Measurements from ENCODE around the gene DLGAP1. TPM values are rescaled to one million over a fixed set of nuclear protein-coding genes. Genes with fewer than 3 reads are reported as not detected.

Gene DLGAP1
- total RNA-seq, 2 experiments from 2014 or later: not detected

GRCh38 chr18:3906116-3906750 lies 548.9 kb downstream of the DLGAP1 start:
- CTCF ChIA-PET: no interaction called here

GRCh38 chr18:3903337-3903736 lies 551.8 kb downstream of the DLGAP1 start:
- no peaks in the 10 kb centered on the region for H3K4me1 Mint-ChIP-seq (ENCODE audit: low read depth)
- CTCF ChIA-PET: no interaction called here
- no peaks in the 10 kb centered on the region for H3K9me3 Mint-ChIP-seq (ENCODE audit: insufficient read depth)
- POLR2A ChIA-PET: no interaction called here
- no peaks in the 10 kb centered on the region for H3K36me3 Mint-ChIP-seq (ENCODE audit: low read depth)
- H3K4me3 Mint-ChIP-seq: no peak overlapping the region
- no peak for ATAC-seq
- H3K27me3 Mint-ChIP-seq (ENCODE audit: low read depth): no peaks in the 10 kb centered on the region
- no peak for DNase-seq
- no peak overlapping the region for H3K27ac Mint-ChIP-seq

More at GRCh38 chr18:3906116-3906750, 548.9 kb downstream of the DLGAP1 start:
- no peaks in the 10 kb centered on the region for H3K36me3 Mint-ChIP-seq (ENCODE audit: low read depth)
- POLR2A ChIA-PET: no interaction called here
- H3K4me1 Mint-ChIP-seq (ENCODE audit: low read depth): no peaks in the 10 kb centered on the region
- H3K27me3 Mint-ChIP-seq (ENCODE audit: low read depth): no peaks in the 10 kb centered on the region
- H3K4me3 Mint-ChIP-seq: no peak overlapping the region
- no peaks in the 10 kb centered on the region for H3K9me3 Mint-ChIP-seq (ENCODE audit: insufficient read depth)
- ATAC-seq (no peak), DNase-seq (no peak)
- no peak overlapping the region for H3K27ac Mint-ChIP-seq

- Mint-ChIP-seq H3K4me1 (ENCODE audit: low read depth) (no peaks in the 10 kb centered on the region), H3K27ac (no peak overlapping the region), H3K9me3 (ENCODE audit: insufficient read depth) (no peaks in the 10 kb centered on the region), H3K4me3 (no peak overlapping the region), H3K36me3 (ENCODE audit: low read depth) (no peaks in the 10 kb centered on the region), H3K27me3 (ENCODE audit: low read depth) (no peaks in the 10 kb centered on the region)
- ChIA-PET CTCF (no interaction called here), POLR2A (no interaction called here)
- no peak for DNase-seq
- no peak for ATAC-seq
Observed at GRCh38 chr18:3902676-3903075, 552.4 kb downstream of the DLGAP1 start.

- no peaks in the 10 kb centered on the region for H3K27me3 Mint-ChIP-seq (ENCODE audit: low read depth)
- POLR2A ChIA-PET: no interaction called here
- no peaks in the 10 kb centered on the region for H3K36me3 Mint-ChIP-seq (ENCODE audit: low read depth)
- no peak overlapping the region for H3K4me3 Mint-ChIP-seq
- no peak overlapping the region for H3K27ac Mint-ChIP-seq
- ATAC-seq (no peak), DNase-seq (no peak)
- H3K4me1 Mint-ChIP-seq (ENCODE audit: low read depth): no peaks in the 10 kb centered on the region
- CTCF ChIA-PET: interaction anchor here (1.5 kb wide), 1 partner anchor 130 kb away, joined by 5 read pairs; no protein-coding TSS in a partner anchor
- H3K9me3 Mint-ChIP-seq (ENCODE audit: insufficient read depth): no peaks in the 10 kb centered on the region
Observed at GRCh38 chr18:3901811-3902210, 553.3 kb downstream of the DLGAP1 start.

- Mint-ChIP-seq H3K36me3 (ENCODE audit: low read depth) (no peaks in the 10 kb centered on the region), H3K4me1 (ENCODE audit: low read depth) (no peaks in the 10 kb centered on the region), H3K27ac (no peak overlapping the region), H3K27me3 (ENCODE audit: low read depth) (no peaks in the 10 kb centered on the region), H3K4me3 (no peak overlapping the region), H3K9me3 (ENCODE audit: insufficient read depth) (no peaks in the 10 kb centered on the region)
- CTCF ChIA-PET: interaction anchor here (1.5 kb wide), 1 partner anchor 129 kb away, joined by 5 read pairs; no protein-coding TSS in a partner anchor
- POLR2A ChIA-PET: no interaction called here
- DNase-seq (no peak), ATAC-seq (no peak)
Observed at GRCh38 chr18:3901042-3901441, 554.1 kb downstream of the DLGAP1 start.

- no peak overlapping the region for H3K27ac Mint-ChIP-seq
- no peak for ATAC-seq
- ChIA-PET POLR2A (no interaction called here), CTCF (no interaction called here)
- no peak for DNase-seq
- H3K27me3 Mint-ChIP-seq (ENCODE audit: low read depth): no peaks in the 10 kb centered on the region
- H3K4me3 Mint-ChIP-seq: no peak overlapping the region
- H3K4me1 Mint-ChIP-seq (ENCODE audit: low read depth): no peaks in the 10 kb centered on the region
- H3K9me3 Mint-ChIP-seq (ENCODE audit: insufficient read depth): no peaks in the 10 kb centered on the region
- no peaks in the 10 kb centered on the region for H3K36me3 Mint-ChIP-seq (ENCODE audit: low read depth)
Observed at GRCh38 chr18:3900327-3900726, 554.8 kb downstream of the DLGAP1 start.

GRCh38 chr18:3898861-3899613 lies 556.1 kb downstream of the DLGAP1 start:
- ATAC-seq: no peak
- CTCF ChIA-PET: interaction anchor here (1.2 kb wide), 1 partner anchor 128 kb away, joined by 3 read pairs; no protein-coding TSS in a partner anchor

GRCh38 chr18:3892152-3892551 lies 563.0 kb downstream of the DLGAP1 start:
- Mint-ChIP-seq H3K4me3 (no peak overlapping the region), H3K4me1 (ENCODE audit: low read depth) (no peaks in the 10 kb centered on the region), H3K27me3 (ENCODE audit: low read depth) (peaks cover 2% of the 10 kb centered on the region), H3K27ac (no peak overlapping the region), H3K36me3 (ENCODE audit: low read depth) (no peaks in the 10 kb centered on the region), H3K9me3 (ENCODE audit: insufficient read depth) (no peaks in the 10 kb centered on the region)
- no peak for DNase-seq
- ChIA-PET POLR2A (no interaction called here), CTCF (no interaction called here)
- ATAC-seq: no peak

More at GRCh38 chr18:3898861-3899613, 556.1 kb downstream of the DLGAP1 start:
- no peaks in the 10 kb centered on the region for H3K36me3 Mint-ChIP-seq (ENCODE audit: low read depth)
- H3K27me3 Mint-ChIP-seq (ENCODE audit: low read depth): no peaks in the 10 kb centered on the region
- POLR2A ChIA-PET: no interaction called here
- H3K4me1 Mint-ChIP-seq (ENCODE audit: low read depth): no peaks in the 10 kb centered on the region
- H3K9me3 Mint-ChIP-seq (ENCODE audit: insufficient read depth): no peaks in the 10 kb centered on the region
- no peak overlapping the region for H3K27ac Mint-ChIP-seq
- H3K4me3 Mint-ChIP-seq: no peak overlapping the region
- DNase-seq: no peak

- Mint-ChIP-seq H3K27me3 (ENCODE audit: low read depth) (peaks cover 2% of the 10 kb centered on the region), H3K27ac (no peak overlapping the region), H3K9me3 (ENCODE audit: insufficient read depth) (no peaks in the 10 kb centered on the region), H3K36me3 (ENCODE audit: low read depth) (no peaks in the 10 kb centered on the region), H3K4me3 (no peak overlapping the region), H3K4me1 (ENCODE audit: low read depth) (no peaks in the 10 kb centered on the region)
- ChIA-PET CTCF (no interaction called here), POLR2A (no interaction called here)
- ATAC-seq (no peak), DNase-seq (no peak)
Observed at GRCh38 chr18:3891245-3891644, 563.9 kb downstream of the DLGAP1 start.

- ATAC-seq (no peak), DNase-seq (no peak)
- Mint-ChIP-seq H3K36me3 (ENCODE audit: low read depth) (no peaks in the 10 kb centered on the region), H3K4me3 (no peak overlapping the region), H3K4me1 (ENCODE audit: low read depth) (no peaks in the 10 kb centered on the region), H3K27me3 (ENCODE audit: low read depth) (peaks cover 2% of the 10 kb centered on the region), H3K9me3 (ENCODE audit: insufficient read depth) (no peaks in the 10 kb centered on the region), H3K27ac (no peak overlapping the region)
- ChIA-PET POLR2A (no interaction called here), CTCF (no interaction called here)
Observed at GRCh38 chr18:3889803-3890202, 565.3 kb downstream of the DLGAP1 start.

GRCh38 chr18:3889121-3889520 lies 566.0 kb downstream of the DLGAP1 start:
- Mint-ChIP-seq H3K4me3 (no peak overlapping the region), H3K36me3 (ENCODE audit: low read depth) (no peaks in the 10 kb centered on the region), H3K27me3 (ENCODE audit: low read depth) (peaks cover 2% of the 10 kb centered on the region), H3K9me3 (ENCODE audit: insufficient read depth) (no peaks in the 10 kb centered on the region), H3K4me1 (ENCODE audit: low read depth) (no peaks in the 10 kb centered on the region), H3K27ac (no peak overlapping the region)
- ChIA-PET CTCF (no interaction called here), POLR2A (no interaction called here)
- DNase-seq: no peak
- no peak for ATAC-seq

- ChIA-PET CTCF (no interaction called here), POLR2A (no interaction called here)
- no peaks in the 10 kb centered on the region for H3K36me3 Mint-ChIP-seq (ENCODE audit: low read depth)
- H3K27ac Mint-ChIP-seq: no peak overlapping the region
- DNase-seq (no peak), ATAC-seq (no peak)
- H3K4me1 Mint-ChIP-seq (ENCODE audit: low read depth): no peaks in the 10 kb centered on the region
- H3K9me3 Mint-ChIP-seq (ENCODE audit: insufficient read depth): no peaks in the 10 kb centered on the region
- H3K4me3 Mint-ChIP-seq: no peak overlapping the region
- peaks cover 2% of the 10 kb centered on the region for H3K27me3 Mint-ChIP-seq (ENCODE audit: low read depth)
Observed at GRCh38 chr18:3886575-3887322, 568.4 kb downstream of the DLGAP1 start.
